ENCODE measurements around the gene PALD1.

Gene PALD1

DNA sequence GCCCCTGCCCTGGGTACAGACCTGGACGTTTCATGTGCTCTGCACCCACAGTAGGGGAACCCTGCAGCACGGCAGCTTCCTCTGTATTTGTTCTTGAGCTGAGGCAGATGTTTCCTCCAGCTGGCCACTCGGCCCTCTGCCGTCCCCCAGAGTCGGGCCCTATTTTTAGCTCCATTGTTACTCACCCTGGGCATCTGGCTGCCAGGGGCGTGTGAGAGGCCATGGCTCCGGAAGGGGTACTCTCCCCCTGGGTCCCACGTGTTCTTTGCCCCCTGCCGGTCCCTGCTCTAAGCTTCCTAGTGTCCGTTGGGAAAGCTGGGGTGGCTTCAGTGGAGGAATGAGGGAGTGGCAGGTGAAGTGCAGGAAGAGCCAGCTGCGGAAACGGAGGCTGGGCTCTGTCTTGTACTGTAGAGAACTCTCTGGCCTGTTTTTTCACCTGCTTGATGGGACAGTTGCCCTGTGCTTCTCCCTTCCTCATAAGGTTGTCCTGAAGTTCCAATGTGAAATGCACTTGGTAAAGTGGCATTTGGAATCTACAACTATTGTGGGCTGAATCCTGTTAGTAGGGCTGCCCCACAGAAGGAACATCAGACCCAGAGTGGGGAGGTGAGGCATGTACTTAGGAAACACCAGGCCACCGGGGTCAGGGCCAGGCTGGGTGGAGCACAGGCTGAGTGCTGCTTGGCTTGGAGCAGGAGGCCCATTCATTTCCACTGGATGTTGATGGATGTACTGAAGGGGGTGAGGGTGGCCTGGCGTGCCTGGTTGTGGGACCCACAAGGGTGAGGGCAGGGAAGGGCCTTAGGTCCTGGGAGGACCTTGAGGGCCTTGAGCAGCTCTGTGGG is 30.6 kb downstream of the PALD1 start:
- DNase-seq, result no peak

DNA sequence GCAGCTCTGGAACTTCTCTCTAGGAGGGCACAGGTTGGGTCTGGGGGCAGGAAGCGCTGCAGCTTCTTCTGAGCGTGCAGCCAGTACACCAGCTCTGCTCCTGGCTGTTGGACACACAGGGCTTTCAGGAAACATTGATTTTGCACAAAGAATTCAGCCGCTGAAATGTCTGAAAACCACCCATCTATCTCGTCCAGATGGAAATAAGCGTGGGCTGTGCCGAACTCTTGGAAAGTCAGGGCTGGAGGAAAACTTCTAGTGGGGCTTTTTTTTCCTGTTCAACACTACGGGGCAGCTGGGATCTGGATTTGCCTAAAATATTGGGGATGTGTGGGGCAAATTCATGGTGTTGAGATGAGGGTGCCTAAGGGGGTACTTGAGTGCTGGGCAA is 31.2 kb downstream of the PALD1 start:
- DNase-seq, result no peak

DNA sequence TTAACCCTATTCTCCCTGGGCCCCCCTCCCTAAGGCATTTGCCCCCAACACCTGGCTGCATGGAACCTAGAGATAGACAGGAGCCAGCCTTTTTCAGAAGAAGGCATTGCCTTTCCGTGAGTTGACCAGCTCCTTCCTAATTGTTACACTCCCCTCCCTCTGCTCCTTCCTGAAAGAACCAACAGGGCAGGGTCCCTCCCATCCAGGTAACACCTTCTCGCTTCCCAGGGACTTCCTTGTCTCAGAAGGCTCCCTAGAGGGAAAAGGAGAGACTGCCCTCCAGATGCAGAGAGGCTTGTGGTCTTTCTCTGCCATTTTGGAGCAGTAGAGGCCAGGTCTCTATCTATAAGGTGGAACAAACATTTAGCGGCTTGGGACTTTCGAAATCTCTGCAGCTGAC is 31.9 kb downstream of the PALD1 start:
- DNase-seq, result no peak

DNA sequence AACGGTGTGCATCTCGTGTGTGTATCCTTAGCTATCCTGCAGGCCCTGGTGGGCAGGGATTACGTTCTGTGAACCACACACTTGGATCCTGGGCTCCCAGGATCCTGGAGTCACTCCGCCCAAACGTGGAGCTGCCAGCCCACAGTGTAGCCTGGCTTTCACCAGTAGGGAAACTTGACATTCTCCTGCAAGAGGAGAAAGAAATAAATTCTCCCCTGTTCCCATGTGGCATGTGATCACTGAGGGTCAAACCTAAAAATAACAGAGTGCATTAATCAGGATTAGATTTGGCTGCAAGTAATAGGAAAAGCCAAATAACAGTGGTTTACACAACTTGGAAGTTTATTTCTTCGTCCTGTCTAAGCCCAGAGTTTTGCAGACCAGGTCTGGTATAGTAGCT is 32.3 kb downstream of the PALD1 start:
- DNase-seq, result no peak

DNA sequence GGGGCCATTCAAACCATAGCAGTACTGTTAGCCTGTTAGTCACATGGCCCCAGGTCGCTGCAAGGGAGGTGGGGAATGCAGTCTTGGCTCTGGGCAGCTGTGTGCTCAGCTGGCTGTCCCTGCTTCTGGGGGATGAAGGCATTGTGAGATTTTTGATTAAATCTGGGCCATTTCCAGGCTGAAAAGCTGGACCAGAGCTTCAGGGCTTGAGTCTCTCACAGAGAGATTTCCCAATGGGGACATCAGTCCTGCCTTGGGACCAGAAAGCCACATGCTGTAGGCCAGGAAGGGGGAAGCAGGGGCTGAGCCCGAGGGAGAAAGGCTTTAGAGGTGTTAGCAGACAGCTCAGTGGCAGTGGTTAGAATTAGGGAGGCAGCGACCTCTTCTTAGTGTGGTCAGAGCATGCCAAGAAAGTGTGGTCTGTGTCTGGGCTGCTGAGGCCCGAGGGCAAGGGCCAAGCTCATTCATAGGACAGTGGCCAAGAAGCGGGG is 33.6 kb downstream of the PALD1 start:
- DNase-seq, result no peak

DNA sequence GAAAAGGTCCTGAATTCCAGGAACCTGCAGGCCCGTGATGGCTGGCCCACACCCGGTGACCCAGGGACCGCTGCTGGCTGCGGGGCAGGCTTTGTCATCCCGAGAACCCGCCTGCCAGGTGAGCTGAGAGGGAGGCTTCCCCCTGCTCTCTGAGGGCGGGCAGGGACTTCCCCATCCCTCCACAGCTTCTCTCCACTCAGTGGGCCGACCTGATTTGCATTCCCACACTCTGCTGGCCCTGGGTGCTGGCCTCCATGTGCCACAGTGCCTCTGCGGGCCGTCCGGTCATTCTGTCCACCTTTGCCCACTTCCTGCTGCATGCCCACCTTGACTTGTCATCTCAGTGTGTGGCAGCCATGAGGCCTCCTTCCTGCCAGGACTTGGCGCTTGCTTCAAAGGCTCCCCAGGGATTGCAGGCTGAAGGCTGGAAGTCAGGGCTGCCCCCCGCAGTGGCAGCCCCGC is 35.3 kb downstream of the PALD1 start:
- DNase-seq, result no peak

DNA sequence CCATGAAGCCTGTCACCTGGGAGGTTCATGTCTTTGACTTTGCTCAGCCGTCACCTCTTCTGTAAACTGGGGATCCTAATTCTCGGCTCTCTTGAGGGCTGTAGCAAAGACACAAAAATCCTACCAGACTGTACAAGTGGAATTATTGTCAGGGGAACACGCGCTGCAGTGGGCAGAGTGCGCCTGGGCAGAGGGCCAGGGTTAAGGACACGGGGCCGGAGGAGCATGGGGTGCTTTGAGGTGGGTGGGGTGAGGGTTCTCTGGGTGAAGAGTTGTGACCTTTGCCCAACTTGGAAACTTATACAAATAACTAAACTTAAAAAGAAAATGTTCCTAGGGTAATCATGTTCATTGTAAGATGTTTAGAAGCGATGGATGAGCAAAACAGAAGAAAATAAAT is 36.0 kb downstream of the PALD1 start:
- DNase-seq, result no peak

DNA sequence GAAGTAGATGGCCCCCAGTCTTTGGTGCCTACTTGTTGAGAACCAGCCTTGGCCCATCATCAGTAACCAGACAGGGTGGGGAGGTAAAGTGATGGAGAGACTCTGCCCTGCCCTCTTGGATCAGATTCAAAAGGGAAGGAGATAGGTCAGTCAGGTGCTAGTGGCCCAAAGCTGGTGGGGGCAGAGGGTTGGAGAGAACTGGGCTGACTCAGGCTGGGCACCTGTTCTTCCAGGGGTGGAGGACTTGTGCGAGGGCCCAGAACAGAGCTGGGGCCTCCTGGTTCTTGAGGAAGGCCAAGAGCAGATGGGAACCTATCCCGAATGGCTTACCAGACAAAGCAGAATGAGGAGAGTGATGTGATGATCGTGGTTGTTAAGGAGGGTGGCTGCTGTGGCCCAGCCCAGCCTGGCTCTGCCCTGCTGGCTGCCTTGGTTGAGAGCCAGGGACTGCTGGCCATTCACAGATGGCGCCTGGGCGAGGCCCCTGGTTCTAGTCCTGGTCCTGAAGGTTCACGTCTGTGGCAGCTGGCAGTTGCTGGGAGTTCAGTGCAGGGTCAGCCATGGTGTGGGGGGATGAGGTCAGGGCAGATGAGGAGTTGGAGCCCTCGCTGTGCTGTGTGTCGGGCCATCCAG is 36.6 kb downstream of the PALD1 start:
- no peak for DNase-seq

DNA sequence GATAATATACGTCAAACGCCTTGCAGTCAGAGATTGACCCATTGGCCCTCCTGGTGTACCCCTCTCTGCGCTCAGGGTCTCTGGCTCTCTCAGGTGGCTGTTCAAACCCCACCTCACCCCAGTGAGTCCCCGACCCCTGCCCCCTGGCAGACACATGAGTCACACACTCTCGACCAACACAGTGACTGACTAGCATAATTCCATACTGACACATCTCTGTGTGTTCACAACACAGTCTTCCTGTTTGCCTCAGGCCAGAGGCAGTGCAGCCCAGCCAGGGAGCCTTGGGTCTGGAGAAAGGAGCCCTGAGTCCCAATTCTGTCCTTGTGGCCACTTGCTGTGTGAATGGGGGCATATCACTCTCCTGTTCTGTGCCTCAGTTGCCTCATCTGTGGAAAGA is 40.1 kb downstream of the PALD1 start:
- no peak for DNase-seq

DNA sequence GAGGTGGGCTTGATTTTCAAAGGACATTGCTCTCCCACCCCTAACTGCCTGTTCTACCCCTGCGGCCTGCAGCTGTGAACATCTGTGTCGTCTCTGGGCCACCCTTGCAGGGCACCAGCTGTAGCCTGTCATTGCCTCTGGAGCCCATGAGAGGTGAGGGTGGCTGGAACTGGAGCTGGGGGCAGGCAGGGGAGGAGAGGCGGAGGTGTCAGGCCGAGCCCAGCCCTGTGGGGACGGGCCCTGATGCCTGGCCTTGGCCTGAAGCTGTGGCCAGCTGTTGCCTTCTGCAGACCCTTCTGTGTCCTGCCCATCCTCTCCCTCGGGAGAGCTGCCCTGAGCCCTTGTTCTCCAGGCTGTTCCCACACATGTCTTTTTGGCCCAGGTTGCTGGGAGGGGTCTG is 44.5 kb downstream of the PALD1 start:
- no peak for DNase-seq

DNA sequence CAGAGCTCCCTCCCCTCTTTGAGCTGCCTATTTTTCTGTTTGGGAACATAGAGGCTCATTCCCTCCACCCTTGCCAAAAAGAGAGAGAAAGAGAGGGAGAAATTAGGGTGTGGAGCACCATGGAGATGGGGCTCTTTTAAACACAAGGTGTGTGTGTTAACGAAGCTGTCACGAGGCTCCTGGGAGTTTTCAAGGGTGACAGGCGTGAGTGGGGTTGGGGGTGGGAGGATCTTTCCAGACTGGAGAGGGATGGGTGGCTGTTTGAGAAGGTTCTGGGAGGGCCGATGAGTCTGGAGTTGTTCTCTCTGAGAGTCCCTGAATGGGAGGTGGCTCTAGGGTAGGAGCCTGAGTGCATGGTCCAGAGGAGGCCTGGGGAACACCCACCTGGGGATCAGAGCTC is 45.0 kb downstream of the PALD1 start:
- DNase-seq, result no peak

DNA sequence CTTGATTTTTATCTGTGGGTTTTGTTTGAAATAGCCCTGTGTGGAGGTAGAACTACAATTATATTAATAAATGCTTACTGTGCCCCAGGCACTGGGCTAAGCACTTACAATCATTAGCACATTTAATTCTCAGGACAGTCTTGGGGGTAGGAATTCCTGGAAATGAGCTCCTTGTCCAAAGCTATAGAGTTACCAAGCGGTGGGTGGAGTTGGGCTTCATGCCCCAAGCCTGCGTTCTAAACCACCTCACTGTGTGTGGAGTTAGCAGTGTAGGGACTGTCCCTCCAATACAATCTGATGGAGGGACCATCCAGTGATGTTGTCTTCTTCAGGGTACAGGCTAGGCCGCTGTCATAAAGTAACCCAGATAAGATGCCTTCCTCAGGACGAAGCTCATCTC is 49.7 kb downstream of the PALD1 start:
- DNase-seq, result no peak

DNA sequence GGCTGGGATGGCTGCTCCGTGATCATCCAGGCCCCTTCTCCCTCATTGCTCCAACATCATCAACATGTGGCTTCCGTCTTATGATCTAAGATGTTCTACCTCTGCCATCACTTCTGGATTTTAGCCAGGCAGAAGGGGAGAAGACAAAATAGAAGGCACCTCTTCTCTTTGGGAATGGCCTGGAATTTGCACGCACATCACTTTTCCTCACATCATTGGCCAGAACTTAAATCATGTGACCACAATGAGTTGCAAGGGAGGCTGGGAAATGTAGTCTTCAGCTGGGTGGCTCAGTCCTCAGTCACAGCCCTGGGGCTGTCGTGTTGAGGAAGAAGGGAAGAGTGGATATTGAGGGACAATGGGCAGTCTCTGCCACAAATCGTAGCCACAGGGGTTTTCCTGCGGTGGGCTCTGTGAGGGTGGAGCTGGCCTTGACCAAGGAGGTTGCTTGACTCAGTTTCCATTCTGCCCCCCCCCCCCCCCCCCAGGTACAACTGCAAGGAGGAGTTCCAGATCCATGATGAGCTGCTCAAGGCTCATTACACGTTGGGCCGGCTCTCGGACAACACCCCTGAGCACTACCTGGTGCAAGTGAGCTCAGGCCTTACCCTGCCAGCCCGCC is 50.3 kb downstream of the PALD1 start:
- DNase-seq, result no peak

DNA sequence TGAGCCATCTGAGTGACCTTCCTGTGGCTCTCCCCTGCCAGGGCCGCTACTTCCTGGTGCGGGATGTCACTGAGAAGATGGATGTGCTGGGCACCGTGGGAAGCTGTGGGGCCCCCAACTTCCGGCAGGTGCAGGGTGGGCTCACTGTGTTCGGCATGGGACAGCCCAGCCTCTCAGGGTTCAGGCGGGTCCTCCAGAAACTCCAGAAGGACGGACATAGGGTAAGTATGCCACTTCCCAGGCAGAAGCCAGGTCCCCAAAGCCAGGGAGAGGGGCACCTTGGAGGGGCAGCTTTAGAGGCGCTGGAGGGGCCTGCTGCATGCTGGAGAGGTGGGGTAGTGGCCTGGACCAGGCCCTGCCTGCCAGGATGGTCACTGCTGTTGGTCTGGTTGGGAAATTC is 51.3 kb downstream of the PALD1 start:
- DNase-seq, result no peak

DNA sequence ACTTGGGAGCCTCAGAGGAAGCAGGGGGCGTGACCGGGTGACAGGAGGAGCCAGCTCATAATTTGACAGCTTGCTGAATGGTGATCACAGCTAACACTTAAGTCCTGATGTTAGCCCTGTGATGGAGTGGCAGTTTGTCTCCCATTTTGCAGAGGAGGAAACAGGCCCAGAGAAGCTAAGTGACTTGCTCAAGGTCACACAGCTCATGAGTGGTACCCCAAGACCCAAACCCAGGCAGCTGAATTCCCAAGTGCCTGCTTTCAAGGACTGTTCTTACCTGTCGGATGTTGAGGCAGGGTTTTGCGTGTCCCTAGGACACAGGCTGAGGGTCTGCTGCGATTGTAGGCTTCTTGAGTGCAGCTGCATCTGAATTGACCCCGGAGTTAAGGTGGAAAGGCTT is 51.7 kb downstream of the PALD1 start:
- DNase-seq, result no peak

DNA sequence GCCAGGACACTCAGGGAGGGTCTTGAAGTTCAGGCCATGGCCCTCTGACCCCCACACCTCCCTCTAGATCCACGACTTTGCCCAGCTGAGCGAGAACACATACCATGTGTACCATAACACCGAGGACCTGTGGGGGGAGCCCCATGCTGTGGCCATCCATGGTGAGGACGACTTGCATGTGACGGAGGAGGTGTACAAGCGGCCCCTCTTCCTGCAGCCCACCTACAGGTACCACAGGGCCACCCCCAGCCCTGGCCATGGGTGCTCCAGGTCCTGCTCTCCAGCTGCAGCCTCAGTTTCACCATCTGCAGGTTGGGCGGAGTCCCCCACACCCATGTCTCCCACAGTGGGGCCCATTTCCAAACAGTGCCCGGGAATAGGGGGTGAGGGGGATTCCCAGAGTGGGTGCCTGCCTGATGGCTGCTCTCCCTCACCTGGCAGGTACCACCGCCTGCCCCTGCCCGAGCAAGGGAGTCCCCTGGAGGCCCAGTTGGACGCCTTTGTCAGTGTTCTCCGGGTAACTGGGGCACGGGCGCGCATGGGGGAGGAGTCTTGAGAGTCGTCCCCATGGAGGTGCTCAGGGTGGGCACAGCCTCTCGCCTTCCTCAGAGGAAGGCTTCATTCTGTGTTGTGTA is 54.1 kb downstream of the PALD1 start:
- DNase-seq, result no peak

DNA sequence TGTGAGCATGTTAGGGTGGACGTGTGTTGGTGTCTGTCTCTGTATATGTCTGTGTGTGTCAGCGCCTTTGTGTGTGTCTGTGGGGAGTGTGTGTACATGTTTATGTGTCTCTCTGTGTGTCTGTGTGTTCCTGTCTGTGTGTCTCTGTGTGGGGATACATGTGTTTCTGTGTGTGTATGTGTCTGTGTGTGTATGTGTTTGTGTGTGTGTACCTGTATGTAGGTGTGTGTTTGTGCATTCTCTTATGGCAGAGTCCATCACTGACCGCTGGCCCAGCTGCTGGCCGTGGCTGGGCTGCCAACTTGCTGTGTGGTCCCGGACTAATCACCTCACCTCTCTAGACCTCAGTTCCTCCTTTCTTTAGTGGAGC is 54.6 kb downstream of the PALD1 start:
- DNase-seq, result no peak

DNA sequence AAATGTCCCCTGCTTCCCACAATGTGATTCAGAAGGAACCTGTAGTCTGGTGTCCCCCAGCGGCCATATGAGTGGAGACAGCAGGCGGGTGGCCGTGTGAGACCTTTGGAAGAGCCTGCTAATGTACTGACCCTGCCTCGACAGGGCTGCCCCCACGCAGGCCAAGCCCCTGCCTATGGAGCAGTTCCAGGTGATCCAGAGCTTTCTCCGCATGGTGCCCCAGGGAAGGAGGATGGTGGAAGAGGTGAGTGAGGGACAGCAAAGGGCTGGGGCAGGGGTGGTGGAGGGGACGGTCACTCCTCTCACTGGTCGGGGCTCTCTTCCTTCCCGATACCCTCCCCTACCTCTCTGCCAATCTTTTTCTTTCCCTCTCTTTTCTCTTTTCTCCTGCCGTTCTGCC is 55.7 kb downstream of the PALD1 start:
- DNase-seq, result no peak

DNA sequence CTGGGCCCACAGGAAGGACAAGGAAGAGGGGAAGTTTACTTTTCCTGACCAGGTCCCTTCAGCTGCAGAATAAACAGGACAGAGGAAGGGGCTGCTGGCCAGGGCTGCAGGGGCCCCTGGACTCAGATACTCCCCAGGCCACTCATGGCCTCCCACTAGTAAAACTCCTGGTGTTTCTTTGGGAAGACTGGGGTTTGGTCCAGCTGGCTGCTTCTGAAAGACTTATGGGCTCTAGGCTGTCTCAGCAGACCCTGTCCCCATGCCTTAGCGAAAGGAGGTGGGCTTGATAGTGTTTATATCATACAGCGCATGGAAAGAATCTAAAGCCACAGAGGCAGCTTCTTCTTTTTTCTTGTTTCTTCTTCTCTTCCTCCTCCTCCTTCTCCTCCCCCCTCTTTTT is 56.4 kb downstream of the PALD1 start:
- DNase-seq, result no peak

DNA sequence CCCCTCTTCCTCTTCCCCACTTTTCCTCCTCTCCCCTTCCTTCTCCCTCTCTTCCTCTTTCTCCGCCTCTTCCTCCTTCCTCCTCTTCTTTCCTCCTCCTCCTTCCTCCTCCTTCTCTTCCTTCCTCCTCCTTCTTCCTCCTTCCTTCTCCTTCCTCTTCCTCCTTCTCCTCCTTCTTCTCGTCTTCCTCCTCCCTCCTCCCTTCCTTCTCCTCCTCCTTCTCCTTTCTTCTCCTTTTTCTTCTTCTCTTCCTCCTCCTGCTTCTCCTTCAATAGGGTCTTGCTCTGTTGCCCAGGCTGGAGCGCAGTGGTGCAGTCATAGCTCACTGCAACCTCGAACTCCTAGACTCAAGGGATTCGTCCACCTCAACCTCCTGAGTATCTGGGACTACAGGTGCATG is 56.9 kb downstream of the PALD1 start:
- no peak for DNase-seq

DNA sequence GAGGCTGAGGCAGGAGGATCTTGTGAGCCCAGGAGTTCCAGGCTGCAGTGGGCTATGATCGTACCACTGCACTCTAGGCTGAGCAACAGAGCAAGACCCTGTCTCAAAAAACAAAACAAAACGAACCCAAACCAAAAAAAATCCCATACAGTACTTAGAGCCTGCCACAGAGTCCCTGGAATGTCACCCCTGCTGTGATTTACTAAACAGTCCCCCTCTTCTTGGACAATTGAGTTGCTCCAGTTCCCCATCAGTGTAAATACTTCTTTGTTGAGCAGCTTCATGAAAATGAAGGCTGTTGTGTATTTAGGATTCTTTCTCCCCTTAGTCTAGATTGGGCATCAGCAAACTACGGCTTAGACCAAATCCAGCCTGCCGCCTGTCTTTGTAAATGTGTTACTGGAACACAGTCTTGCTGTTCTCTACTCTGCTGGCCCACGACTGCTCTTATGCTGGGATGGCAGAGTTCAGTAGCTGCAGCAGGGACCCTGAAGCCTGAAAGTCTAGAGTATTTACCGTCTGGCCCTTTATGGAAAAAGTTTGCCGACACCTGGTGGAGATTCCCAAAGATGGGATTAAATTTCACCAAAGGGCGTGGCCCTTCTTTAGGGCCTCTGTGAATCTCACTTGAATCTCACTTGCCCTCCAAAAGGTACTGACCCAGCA is 57.8 kb downstream of the PALD1 start:
- DNase-seq, result no peak

DNA sequence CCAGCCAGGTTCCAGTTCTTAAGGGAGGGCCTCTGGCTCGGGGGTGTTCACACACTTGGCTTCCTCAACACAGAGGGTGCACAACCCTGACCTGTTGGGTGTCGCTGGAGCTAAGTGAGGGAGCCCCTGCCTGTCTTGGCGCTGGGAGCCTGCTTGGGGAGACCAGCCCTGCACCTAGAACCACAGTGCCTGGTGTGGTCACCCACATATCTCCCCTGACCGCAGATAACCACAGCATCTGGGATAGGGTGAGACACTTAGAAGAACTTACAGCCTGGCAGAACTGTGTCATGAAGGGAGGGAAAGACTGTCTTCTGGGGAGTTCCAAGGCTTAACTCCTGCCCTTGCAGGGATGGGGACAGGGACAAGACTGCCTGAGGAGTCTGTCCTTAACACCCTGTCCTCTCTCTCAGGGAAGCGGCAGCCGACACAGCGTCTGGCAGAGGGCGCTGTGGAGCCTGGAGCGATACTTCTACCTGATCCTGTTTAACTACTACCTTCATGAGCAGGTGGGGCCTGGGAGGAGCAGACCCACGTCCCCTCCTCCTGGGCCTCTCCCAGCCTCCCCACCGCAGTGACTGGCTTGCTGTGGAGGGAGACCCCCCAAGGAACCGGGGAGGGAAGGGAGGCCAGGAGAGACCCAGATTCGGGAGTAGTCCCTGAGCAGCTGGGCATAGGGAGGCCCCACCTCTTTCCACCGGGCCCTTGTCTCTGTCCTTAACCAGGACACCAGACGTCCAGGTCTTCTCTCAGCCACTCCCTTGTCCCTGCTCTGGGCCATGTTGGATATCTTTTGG is 59.0 kb downstream of the PALD1 start:
- DNase-seq, result no peak
